HUDEP-2 (cell line): ENCODE measurements around the gene CBLC.
"Not testable (repeated sequence)": the region's sequence is repeated elsewhere in the genome, so short reads cannot be mapped to it uniquely, and the experiment has no call there.

Source experiments
- DNase-seq, 76 experiments: peaks; one replicate each; lab custom pipeline; 2025; ENCODE audit not compliant: unreplicated experiment in 76 of 76; lab: John Stamatoyannopoulos, UW

Gene CBLC

GRCh38 chr19:44814517-44814916 is 36.8 kb downstream of the CBLC start:
- DNase-seq = no peak

- DNase-seq = no peak
These were observed 38.6 kb downstream of the CBLC start for GRCh38 chr19:44816301-44816700.

DNA sequence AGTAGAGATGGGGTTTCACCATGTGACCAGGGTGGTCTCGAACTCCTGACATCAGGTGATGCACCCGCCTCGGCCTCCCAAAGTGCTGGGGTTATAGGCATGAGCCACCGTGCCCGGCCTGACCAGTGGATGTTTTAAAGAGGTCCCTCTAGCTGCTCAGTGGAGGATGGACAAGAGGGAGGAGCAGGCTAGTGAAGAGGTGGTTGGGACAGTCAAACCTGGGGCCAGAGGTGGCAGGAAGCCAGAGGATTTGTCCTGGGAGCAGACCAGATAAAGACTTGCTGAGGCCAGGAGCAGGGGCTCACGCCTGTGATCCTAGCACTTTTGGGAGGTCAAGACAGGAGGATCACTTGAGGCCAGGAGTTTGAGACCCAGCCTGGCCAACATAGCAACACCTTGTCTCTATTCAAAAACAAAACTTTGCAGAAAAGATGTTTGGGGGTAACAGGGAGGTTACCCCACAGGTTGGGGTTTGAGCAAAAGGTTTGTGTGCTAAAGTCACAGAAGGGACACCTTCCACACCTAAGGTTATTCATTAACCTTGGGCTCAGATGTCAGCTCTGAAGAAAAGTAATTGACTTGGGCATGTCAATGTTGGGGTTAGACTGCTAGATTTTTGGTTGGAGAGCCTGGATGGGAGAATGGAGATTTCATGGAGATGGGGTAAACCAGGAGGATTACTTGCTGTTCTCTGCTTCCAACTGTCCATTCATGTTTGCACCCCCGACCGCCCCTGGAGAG is 40.2 kb downstream of the CBLC start:
- DNase-seq = no peak

GRCh38 chr19:44818466-44819031 is 40.9 kb downstream of the CBLC start:
- DNase-seq = no peak

- no peak for DNase-seq
These were observed 41.6 kb downstream of the CBLC start for GRCh38 chr19:44819246-44819832.

GRCh38 chr19:44820648-44821609 is 43.2 kb downstream of the CBLC start:
- no peak for DNase-seq

- no peak for DNase-seq
These were observed 44.5 kb downstream of the CBLC start for GRCh38 chr19:44822177-44822576.

DNA sequence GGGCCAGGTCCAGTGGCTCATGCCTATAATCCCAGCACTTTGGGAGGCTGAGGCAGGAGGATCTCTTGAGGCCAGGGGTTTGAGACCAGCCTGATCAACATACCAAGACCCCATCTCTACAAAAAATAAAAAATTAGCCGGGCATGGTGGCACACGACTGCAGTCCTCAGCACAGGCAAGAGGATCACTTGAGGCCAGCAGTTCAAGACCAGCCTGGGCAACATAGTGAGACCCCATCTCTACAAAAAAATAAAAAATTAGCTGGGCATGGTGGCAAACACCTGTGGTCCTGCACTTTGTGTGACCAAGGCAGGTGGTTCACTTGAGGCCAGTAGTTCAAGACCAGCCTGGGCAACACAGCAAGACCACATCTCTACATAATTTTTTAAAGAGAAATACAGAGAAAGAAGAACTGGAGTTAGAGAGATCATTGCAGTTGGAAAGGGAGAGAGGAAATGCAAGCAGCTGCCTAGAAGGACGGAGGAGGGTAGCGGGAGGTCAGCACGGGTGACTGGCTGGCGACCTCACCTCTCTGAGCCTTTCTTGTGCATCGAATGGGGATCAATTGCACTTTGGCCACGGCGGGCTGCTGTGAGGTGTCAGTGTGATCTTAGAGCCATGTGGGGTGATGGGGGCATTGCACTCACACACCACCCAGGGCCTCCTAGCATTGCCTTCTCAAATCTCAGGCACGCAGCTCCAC is 45.1 kb downstream of the CBLC start:
- DNase-seq = no peak

- no peak for DNase-seq
These were observed 45.6 kb downstream of the CBLC start for GRCh38 chr19:44823373-44823698.

DNA sequence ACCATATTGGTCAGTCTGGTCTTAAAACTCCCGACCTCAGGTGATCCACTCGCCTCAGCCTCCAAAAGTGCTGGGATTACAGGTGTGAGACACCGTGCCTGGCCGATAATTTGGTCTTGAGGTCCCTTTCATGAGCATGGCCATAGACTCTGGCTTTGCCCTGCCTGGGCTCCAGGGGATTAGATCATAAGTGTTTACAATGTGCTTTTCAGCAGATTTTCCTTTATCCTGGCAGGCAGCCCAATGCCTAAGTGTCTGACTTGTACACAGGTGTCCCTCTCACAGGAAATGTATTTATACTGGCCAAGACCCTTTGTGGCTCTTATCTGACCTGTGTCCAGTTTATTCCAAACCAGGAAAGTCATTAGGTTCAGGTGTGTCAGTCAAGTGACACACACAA is 47.1 kb downstream of the CBLC start:
- DNase-seq = no peak

DNA sequence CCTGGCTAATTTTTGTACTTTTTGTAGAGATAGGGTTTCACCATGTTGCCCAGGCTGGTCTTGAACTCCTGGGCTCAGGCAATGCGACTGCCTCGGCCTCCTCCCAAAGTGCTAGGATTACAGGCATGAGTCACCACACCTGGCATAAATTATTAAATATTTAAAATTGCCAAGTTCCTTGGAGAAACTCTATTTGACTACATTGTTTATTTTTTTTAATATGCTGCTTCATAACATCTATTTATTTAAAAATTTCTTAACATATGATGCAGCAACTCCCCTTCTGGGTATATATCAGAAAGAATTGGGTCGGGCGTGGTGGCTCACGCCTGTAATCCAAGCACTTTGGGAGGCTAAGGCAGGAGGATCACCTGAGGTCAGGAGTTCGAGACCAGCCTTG is 55.2 kb downstream of the CBLC start:
- not testable (repeated sequence) for DNase-seq

DNA sequence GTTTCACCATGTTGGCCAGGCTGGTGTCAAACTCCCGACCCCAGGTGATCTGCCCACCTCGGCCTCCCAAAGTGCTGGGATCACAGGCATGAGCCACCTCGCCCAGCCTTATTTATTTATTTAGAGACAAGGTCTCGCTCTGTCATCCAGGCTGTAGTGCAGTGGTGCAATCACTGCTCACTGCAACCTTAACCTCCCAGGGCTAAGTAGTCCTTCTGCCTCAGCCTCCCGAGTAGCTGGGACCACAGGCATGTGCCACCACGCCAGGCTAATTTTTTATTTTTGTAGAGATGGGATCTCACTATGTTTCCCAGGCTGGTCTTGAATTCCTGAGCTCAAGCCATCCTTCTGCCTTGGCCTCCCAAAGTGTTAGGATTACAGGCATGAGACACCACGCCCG is 56.7 kb downstream of the CBLC start:
- not testable (repeated sequence) for DNase-seq

DNA sequence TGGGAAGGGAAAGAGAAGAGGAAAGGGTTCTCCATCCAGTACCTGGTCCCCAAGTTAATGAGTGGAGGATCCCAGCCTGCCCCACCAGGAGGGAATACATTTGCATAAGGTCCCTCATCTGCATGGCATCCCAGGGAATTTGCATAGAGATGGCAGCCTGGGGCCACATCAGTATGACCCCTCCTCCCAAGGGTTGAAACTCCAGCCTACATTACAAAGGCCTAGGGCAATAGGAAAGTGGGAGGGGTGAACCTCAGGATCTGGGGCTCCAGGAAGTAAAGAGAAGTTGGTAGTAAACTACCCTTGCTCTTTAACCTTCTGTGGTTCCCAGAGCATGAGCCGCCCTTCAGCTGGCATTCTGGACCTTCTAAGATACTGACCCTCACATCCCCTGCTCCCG is 61.6 kb downstream of the CBLC start:
- no peak for DNase-seq

- DNase-seq = no peak
These were observed 63.1 kb downstream of the CBLC start for GRCh38 chr19:44840811-44841210.

DNA sequence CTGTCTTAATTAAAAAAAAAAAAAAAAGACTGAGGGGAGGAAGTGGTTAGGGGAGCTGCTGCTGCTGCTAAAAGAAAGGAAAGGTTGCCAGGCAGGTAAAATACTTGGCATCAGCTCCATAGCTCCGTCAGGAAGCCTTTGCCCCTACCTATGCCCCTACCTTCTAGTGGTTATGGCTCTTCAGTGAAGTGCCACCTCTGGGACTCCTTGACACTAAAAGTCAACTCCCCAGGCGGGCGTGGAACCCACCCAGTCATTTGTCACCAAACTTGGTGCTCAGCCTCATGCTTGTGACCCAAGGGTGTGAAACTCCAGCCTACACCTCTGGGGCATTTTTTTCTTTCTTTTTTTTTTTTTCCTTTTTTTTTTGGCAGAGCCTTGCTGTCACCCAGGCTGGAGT is 63.5 kb downstream of the CBLC start:
- no peak for DNase-seq

DNA sequence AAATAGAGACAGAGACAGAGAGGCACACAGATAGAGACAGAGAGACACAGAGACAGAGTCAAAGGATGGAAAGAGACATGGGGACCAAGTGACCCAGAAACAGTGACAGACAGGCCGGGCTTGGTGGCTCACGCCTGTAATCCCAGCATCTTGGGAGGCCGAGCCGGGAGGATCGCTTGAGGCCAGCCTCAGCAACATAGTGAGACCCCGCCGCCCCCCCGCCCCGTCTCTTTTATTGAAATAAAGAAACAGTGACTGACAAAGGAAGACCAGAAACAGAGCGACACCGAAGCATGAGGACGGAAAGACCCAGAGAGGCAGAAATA is 67.6 kb downstream of the CBLC start:
- DNase-seq = no peak

- peak in 75 of 76 experiments; percentile 68 to 100 (median 97) for DNase-seq
These were observed 68.1 kb downstream of the CBLC start, which contains the start of gene NECTIN2 for GRCh38 chr19:44845612-44846454. Gene NECTIN2, plus strand, starts transcription at chr19:44846297. Its CDS starts 229 bp downstream, at chr19:44846526.

DNA sequence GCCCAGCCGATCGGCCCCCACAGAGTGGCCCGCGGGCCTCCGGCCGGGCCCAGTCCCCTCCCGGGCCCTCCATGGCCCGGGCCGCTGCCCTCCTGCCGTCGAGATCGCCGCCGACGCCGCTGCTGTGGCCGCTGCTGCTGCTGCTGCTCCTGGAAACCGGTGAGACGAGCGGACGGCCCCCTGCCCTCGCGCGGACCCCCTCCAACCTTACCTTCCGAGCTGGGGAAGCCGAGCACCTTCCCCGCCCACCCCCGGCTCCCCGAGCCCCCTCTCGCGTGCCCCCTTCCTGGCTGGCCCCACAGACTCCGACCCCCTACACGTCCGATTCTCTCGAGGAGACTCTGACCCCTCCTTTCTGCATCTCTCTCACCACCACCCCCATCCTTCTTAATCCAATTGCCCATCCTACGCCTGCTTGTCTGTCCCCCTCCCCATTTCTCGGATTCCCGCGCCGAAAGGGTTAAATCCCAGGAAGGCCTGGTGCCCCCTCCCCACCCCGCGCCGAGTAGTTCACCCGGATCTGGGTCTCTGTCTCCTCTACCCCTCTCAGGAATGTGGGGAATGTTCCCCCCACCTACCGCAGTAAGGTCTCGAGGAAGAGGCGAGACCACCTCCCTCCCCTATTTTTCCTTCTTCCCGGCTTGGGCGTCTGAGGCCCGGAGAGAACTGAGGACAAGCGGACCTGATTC is 68.9 kb downstream of the CBLC start:
- DNase-seq = no peak
